ENCODE measurements around the gene GRAP. TPM values are rescaled to one million over a fixed set of nuclear protein-coding genes. Genes with fewer than 3 reads are reported as not detected.
"Not testable (repeated sequence)": the region's sequence is repeated elsewhere in the genome, so short reads cannot be mapped to it uniquely, and the experiment has no call there.

GRAP gene
- total RNA-seq, 1 donor from 2014 or later: not detected

GRCh38 chr17:19032377-19032988 is 14.3 kb downstream of the GRAP start:
- not testable (repeated sequence) for H3K4me3 Mint-ChIP-seq (ENCODE audit: low read depth); H3K9me3 Mint-ChIP-seq (ENCODE audit: low read depth); H3K36me3 Mint-ChIP-seq (ENCODE audit: insufficient read depth); H3K27me3 Mint-ChIP-seq; H3K4me1 Mint-ChIP-seq (ENCODE audit: low read depth); DNase-seq (ENCODE audit: low spot score, unreplicated experiment); H3K27ac Mint-ChIP-seq

GRCh38 chr17:19031729-19032128 is 15.0 kb downstream of the GRAP start:
- H3K27me3 Mint-ChIP-seq; H3K4me1 Mint-ChIP-seq (ENCODE audit: low read depth); H3K4me3 Mint-ChIP-seq (ENCODE audit: low read depth); H3K27ac Mint-ChIP-seq; H3K36me3 Mint-ChIP-seq (ENCODE audit: insufficient read depth); H3K9me3 Mint-ChIP-seq (ENCODE audit: low read depth): not testable (repeated sequence)
- peak; percentile 43 for DNase-seq (ENCODE audit: low spot score, unreplicated experiment)
- peak; percentile 44 for TF ChIP-seq CTCF (IDR thresholded peaks at IDR 0.05; ENCODE audit: unreplicated experiment)

- not testable (repeated sequence) for DNase-seq (ENCODE audit: low spot score, unreplicated experiment); H3K4me3 Mint-ChIP-seq (ENCODE audit: low read depth); H3K4me1 Mint-ChIP-seq (ENCODE audit: low read depth)
These were observed 15.8 kb downstream of the GRAP start for GRCh38 chr17:19030771-19031449.

GRCh38 chr17:19029740-19030139 is 17.0 kb downstream of the GRAP start:
- H3K27ac Mint-ChIP-seq; H3K36me3 Mint-ChIP-seq (ENCODE audit: insufficient read depth); H3K9me3 Mint-ChIP-seq (ENCODE audit: low read depth); H3K4me3 Mint-ChIP-seq (ENCODE audit: low read depth); DNase-seq (ENCODE audit: low spot score, unreplicated experiment); H3K4me1 Mint-ChIP-seq (ENCODE audit: low read depth); H3K27me3 Mint-ChIP-seq: not testable (repeated sequence)

More at GRCh38 chr17:19030771-19031449, 15.8 kb downstream of the GRAP start:
- not testable (repeated sequence) for H3K36me3 Mint-ChIP-seq (ENCODE audit: insufficient read depth); H3K27ac Mint-ChIP-seq; H3K9me3 Mint-ChIP-seq (ENCODE audit: low read depth); H3K27me3 Mint-ChIP-seq

- not testable (repeated sequence) for H3K36me3 Mint-ChIP-seq (ENCODE audit: insufficient read depth); H3K4me3 Mint-ChIP-seq (ENCODE audit: low read depth); H3K27ac Mint-ChIP-seq; H3K4me1 Mint-ChIP-seq (ENCODE audit: low read depth); H3K9me3 Mint-ChIP-seq (ENCODE audit: low read depth); DNase-seq (ENCODE audit: low spot score, unreplicated experiment); H3K27me3 Mint-ChIP-seq
These were observed 18.1 kb downstream of the GRAP start for GRCh38 chr17:19028671-19029070.

- no peaks in the 10 kb centered on the region for H3K4me1 Mint-ChIP-seq (ENCODE audit: low read depth)
- H3K36me3 Mint-ChIP-seq (ENCODE audit: insufficient read depth): no peaks in the 10 kb centered on the region
- H3K27me3 Mint-ChIP-seq: peaks cover 3% of the 10 kb centered on the region
- no peak overlapping the region for H3K27ac Mint-ChIP-seq
- no peak for TF ChIP-seq CTCF (IDR thresholded peaks at IDR 0.05; ENCODE audit: unreplicated experiment)
- DNase-seq (ENCODE audit: low spot score, unreplicated experiment): no peak
- H3K9me3 Mint-ChIP-seq (ENCODE audit: low read depth): no peaks in the 10 kb centered on the region
- H3K4me3 Mint-ChIP-seq (ENCODE audit: low read depth): no peak overlapping the region
These were observed 22.4 kb downstream of the GRAP start for GRCh38 chr17:19024101-19025078.
